Measurements from ENCODE around the gene AQP9. TPM values are rescaled to one million over a fixed set of nuclear protein-coding genes. Genes with fewer than 3 reads are reported as not detected.
A peak's percentile ranks its signal among the peaks of the same experiment; 100 is the strongest.
"Not testable (repeated sequence)": the region's sequence is repeated elsewhere in the genome, so short reads cannot be mapped to it uniquely, and the experiment has no call there.

Gene AQP9
- total RNA-seq, 2 donors from 2014 or later = 4.0 to 6.6 TPM

GRCh38 chr15:58171476-58172061 is 33.4 kb downstream of the AQP9 start:
- intact Hi-C loops (cut with DNase I) = no loop called here
- DNase-seq (ENCODE audit: low spot score) = no peak

GRCh38 chr15:58174709-58175108 is 36.5 kb downstream of the AQP9 start:
- intact Hi-C loops (cut with DNase I) = no loop called here
- no peak for DNase-seq (ENCODE audit: low spot score)

GRCh38 chr15:58175955-58176354 is 37.8 kb downstream of the AQP9 start:
- DNase-seq (ENCODE audit: low spot score) = no peak
- intact Hi-C loops (cut with DNase I) = no loop called here

- no peak for DNase-seq (ENCODE audit: low spot score)
- intact Hi-C loops (cut with DNase I) = no loop called here
Observed at GRCh38 chr15:58178668-58179067, 40.5 kb downstream of the AQP9 start.

GRCh38 chr15:58179206-58179605 is 41.0 kb downstream of the AQP9 start:
- intact Hi-C loops (cut with DNase I) = no loop called here
- DNase-seq (ENCODE audit: low spot score) = no peak

- DNase-seq (ENCODE audit: low spot score) = no peak
- intact Hi-C loops (cut with DNase I) = no loop called here
Observed at GRCh38 chr15:58179741-58180381, 41.7 kb downstream of the AQP9 start.

- DNase-seq (ENCODE audit: low spot score) = peak; percentile 80
- intact Hi-C loops (cut with DNase I) = no loop called here
Observed at GRCh38 chr15:58182460-58183163, 44.4 kb downstream of the AQP9 start.

- intact Hi-C loops (cut with DNase I) = no loop called here
- no peak for DNase-seq (ENCODE audit: low spot score)
Observed at GRCh38 chr15:58185439-58185838, 47.3 kb downstream of the AQP9 start.

- no peak for DNase-seq (ENCODE audit: low spot score)
- intact Hi-C loops (cut with DNase I) = loop anchor here in 1 of 2 donors (2.0 kb wide), 1 partner anchor 52 kb away; no protein-coding TSS in a partner anchor
Observed at GRCh38 chr15:58189148-58189811, 51.1 kb downstream of the AQP9 start.

GRCh38 chr15:58190419-58190818 is 52.2 kb downstream of the AQP9 start:
- intact Hi-C loops (cut with DNase I) = no loop called here
- DNase-seq (ENCODE audit: low spot score) = no peak

- intact Hi-C loops (cut with DNase I) = not testable (repeated sequence)
Observed at GRCh38 chr15:58193636-58194035, 55.5 kb downstream of the AQP9 start.

GRCh38 chr15:58200739-58201138 is 62.6 kb downstream of the AQP9 start:
- intact Hi-C loops (cut with DNase I) = no loop called here
- no peak for DNase-seq (ENCODE audit: low spot score)

More at GRCh38 chr15:58193636-58194035, 55.5 kb downstream of the AQP9 start:
- DNase-seq (ENCODE audit: low spot score) = not testable (repeated sequence)

- intact Hi-C loops (cut with DNase I) = no loop called here
- DNase-seq (ENCODE audit: low spot score) = no peak
Observed at GRCh38 chr15:58201516-58201915, 63.3 kb downstream of the AQP9 start.

GRCh38 chr15:58203537-58203936 is 65.4 kb downstream of the AQP9 start:
- intact Hi-C loops (cut with DNase I) = no loop called here
- DNase-seq (ENCODE audit: low spot score) = no peak

- intact Hi-C loops (cut with DNase I) = no loop called here
- DNase-seq (ENCODE audit: low spot score) = no peak
Observed at GRCh38 chr15:58206151-58206550, 68.0 kb downstream of the AQP9 start.

GRCh38 chr15:58208217-58208616 is 70.0 kb downstream of the AQP9 start:
- DNase-seq (ENCODE audit: low spot score); intact Hi-C loops (cut with DNase I): not testable (repeated sequence)

- intact Hi-C loops (cut with DNase I); DNase-seq (ENCODE audit: low spot score): not testable (repeated sequence)
Observed at GRCh38 chr15:58209007-58209481, 70.9 kb downstream of the AQP9 start.

GRCh38 chr15:58210031-58210430 is 71.8 kb downstream of the AQP9 start:
- intact Hi-C loops (cut with DNase I); DNase-seq (ENCODE audit: low spot score): not testable (repeated sequence)

GRCh38 chr15:58212909-58213526 is 74.8 kb downstream of the AQP9 start:
- intact Hi-C loops (cut with DNase I) = no loop called here
- no peak for DNase-seq (ENCODE audit: low spot score)

All from posterior vena cava (tissue), 2 donors.